GM10266 (cell line): ENCODE results near the gene EFR3B.
"Not testable (repeated sequence)": the region's sequence is repeated elsewhere in the genome, so short reads cannot be mapped to it uniquely, and the experiment has no call there.

Source experiments
- DNase-seq: peaks from one replicate; pipeline ENCODE4 v3.0.0; 2012; ENCODE audit errors: extremely low spot score
- TF ChIP-seq, protein P1 (sequence below): IDR thresholded peaks from 2 replicates; pipeline ENCODE4 v1.5.1; 2012; ENCODE audit warnings: mild to moderate bottlenecking, low read depth; ENCODE audit not compliant: control insufficient read depth, insufficient read depth; ENCODE audit errors: missing control alignments

The EFR3B gene

DNA sequence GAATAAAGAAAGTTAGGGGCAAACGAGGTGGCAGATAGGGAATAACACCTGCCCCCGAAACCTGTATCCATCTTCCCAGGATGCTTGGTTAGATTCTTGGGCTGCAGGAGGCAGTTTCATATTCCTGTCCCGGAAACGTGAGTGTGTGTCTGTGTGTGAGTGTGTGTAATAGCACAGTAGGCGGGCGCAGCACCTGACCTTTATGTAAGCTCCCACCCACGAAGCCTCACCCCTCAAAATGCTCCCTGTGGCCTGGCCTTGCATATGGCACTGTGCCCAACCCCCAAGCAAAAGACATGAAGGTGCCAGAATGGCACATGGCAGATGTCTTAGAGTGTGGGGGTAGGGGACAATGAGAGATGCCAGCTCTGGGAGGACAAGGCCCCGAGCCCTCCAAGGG is 48.9 kb downstream of the EFR3B start:
- DNase-seq: no peak
- TF ChIP-seq, protein P1, sequence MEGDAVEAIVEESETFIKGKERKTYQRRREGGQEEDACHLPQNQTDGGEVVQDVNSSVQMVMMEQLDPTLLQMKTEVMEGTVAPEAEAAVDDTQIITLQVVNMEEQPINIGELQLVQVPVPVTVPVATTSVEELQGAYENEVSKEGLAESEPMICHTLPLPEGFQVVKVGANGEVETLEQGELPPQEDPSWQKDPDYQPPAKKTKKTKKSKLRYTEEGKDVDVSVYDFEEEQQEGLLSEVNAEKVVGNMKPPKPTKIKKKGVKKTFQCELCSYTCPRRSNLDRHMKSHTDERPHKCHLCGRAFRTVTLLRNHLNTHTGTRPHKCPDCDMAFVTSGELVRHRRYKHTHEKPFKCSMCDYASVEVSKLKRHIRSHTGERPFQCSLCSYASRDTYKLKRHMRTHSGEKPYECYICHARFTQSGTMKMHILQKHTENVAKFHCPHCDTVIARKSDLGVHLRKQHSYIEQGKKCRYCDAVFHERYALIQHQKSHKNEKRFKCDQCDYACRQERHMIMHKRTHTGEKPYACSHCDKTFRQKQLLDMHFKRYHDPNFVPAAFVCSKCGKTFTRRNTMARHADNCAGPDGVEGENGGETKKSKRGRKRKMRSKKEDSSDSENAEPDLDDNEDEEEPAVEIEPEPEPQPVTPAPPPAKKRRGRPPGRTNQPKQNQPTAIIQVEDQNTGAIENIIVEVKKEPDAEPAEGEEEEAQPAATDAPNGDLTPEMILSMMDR: no peak

- DNase-seq: no peak
- TF ChIP-seq, protein P1: no peak
These were observed 49.4 kb downstream of the EFR3B start for GRCh38 chr2:25091265-25091664.

GRCh38 chr2:25098056-25098455 is 56.2 kb downstream of the EFR3B start:
- DNase-seq: no peak

GRCh38 chr2:25098670-25099486 is 57.0 kb downstream of the EFR3B start:
- TF ChIP-seq, protein P1: no peak
- DNase-seq: no peak

More at GRCh38 chr2:25098056-25098455, 56.2 kb downstream of the EFR3B start:
- TF ChIP-seq, protein P1: no peak

DNA sequence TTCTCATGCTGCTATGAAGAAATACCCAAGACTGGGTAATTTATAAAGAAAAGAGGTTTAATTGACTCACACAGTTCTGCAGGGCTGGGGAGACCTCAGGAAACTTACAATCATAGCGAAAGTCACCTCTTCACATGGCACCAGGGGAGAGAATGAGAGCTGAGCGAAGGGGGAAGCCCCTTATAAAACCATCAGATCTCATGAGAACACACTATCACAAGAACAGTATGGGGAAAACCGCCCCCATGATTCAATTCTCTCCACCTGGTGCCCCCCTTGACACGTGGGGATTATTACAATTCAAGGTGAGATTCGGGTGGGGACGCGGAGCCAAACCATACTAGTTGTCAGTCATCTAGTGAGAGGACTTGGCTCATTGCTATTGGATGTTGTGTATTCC is 60.5 kb downstream of the EFR3B start:
- not testable (repeated sequence) for DNase-seq

DNA sequence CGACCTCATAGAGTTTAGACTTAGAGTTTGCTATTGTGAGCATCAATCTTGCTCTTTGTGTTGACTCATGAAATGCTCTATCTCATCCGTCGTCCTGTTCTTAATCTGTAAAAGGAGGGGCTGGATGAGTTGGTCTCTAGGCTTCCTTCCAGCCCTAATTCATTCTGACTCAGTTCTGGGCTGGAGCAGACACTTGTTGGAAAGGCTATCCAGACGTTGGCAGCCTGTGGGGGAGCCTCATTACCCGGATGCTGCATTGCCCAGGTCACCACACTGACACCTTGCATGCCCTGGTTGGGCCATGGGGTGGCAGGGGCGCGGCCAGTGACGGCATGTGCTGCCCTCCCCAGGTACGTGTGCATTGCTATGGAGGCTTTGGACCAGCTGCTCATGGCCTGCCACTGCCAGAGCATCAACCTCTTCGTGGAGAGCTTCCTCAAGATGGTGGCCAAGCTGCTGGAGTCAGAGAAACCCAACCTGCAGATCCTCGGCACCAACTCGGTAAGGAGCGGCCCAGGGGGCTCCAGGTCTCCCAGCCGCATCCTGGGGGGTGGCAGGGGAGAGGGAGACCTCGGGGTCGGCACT is 61.5 kb downstream of the EFR3B start:
- TF ChIP-seq, protein P1: no peak
- DNase-seq: no peak

GRCh38 chr2:25104736-25105135 is 62.9 kb downstream of the EFR3B start:
- TF ChIP-seq, protein P1: no peak
- DNase-seq: no peak
